B cell (primary cell): ENCODE data around the gene RRAGC. TPM values are rescaled to one million over a fixed set of nuclear protein-coding genes. Genes with fewer than 3 reads are reported as not detected.

ENCODE experiments used
- ATAC-seq: fragments of 200-7000 bp; cut with Tn5 transposase; one replicate; pipeline ENCODE4 v1.10.0; 2021; ENCODE audit warnings: low read depth, mild to moderate bottlenecking, moderate number of reproducible peaks, moderate library complexity
- CTCF ChIA-PET: fragments of 350-600 bp; sonication (Branson Sonifier 250); formaldehyde crosslinking; loops from one replicate; lab custom pipeline; 2021; ENCODE audit warnings: antibody characterized with exemption, inconsistent platforms; lab: Charles Lee
- POLR2A ChIA-PET: fragments of 350-600 bp; sonication (Branson Sonifier 250); formaldehyde crosslinking; loops from one replicate; lab custom pipeline; 2021; ENCODE audit warnings: antibody characterized with exemption; lab: Charles Lee
- DNase-seq: peaks from one replicate; pipeline ENCODE4 v3.0.0; 2013
- H2AFZ ChIP-seq: 2 replicates; pipeline ENCODE4 v1.6.1; 2012; ENCODE audit warnings: mild to moderate bottlenecking, low read depth, low read length; ENCODE audit not compliant: insufficient read depth, poor library complexity, severe bottlenecking
- H3K27ac ChIP-seq, 2 donors: 1 replicate in 1 of 2; 2 replicates in 1 of 2; pipeline ENCODE4 v1.5.1; 2012 to 2013; ENCODE audit warnings: low read length in 2 of 2, mild to moderate bottlenecking in 2 of 2, moderate library complexity in 1 of 2
- H3K27me3 ChIP-seq, 4 experiments: fragments of 200-600 bp in 1 of 4; sonication (generic) in 1 of 4; replicated peaks in 1 of 4; 1 replicate in 2 of 4; 2 replicates in 2 of 4; pipeline versions ENCODE4 v1.6.1 to v1.7.0; 2013 to 2016; ENCODE audit warnings: low read length in 3 of 4, mild to moderate bottlenecking in 2 of 4, mixed read lengths in 1 of 4, moderate library complexity in 1 of 4; ENCODE audit not compliant: insufficient read depth in 4 of 4, control insufficient read depth in 3 of 4; ENCODE audit errors: control extremely low read depth in 1 of 4
- H3K36me3 ChIP-seq, 2 experiments: replicated peaks in 1 of 2; 1 replicate in 1 of 2; 2 replicates in 1 of 2; pipeline versions ENCODE4 v1.6.1 to v1.7.1; 2013; ENCODE audit warnings: low read length in 1 of 2; ENCODE audit not compliant: insufficient read depth in 2 of 2, control insufficient read depth in 1 of 2; ENCODE audit errors: control extremely low read depth in 1 of 2, extremely low read depth in 1 of 2
- H3K4me1 ChIP-seq, 2 donors: fragments of 200-600 bp in 1 of 2; sonication (generic) in 1 of 2; 1 replicate in 1 of 2; 2 replicates in 1 of 2; pipeline versions ENCODE4 v1.5.1 to v1.6.1; 2013 to 2017; ENCODE audit warnings: low read length in 2 of 2; ENCODE audit not compliant: control insufficient read depth in 2 of 2, insufficient read depth in 2 of 2
- H3K4me2 ChIP-seq: replicated peaks from 2 replicates; pipeline ENCODE3; 2012; ENCODE audit warnings: mild to moderate bottlenecking, low read depth, low read length; ENCODE audit not compliant: poor library complexity, severe bottlenecking
- H3K4me3 ChIP-seq, 5 experiments: fragments of 200-600 bp in 1 of 5; sonication (generic) in 1 of 5; 1 replicate in 3 of 5; 2 replicates in 2 of 5; pipeline versions ENCODE4 v1.5.1 to v1.7.0; 2011 to 2016; ENCODE audit warnings: low read length in 4 of 5, mild to moderate bottlenecking in 4 of 5, low read depth in 2 of 5, control low read depth in 1 of 5, moderate library complexity in 1 of 5; ENCODE audit not compliant: insufficient read depth in 1 of 5; ENCODE audit errors: control extremely low read depth in 1 of 5, extremely low read depth in 1 of 5
- H3K79me2 ChIP-seq: fragments of 200-600 bp; sonication (generic); one replicate; pipeline ENCODE4 v1.6.0; 2016; ENCODE audit warnings: low read length; ENCODE audit not compliant: control insufficient read depth, insufficient read depth
- H3K9ac ChIP-seq: fragments of 200-600 bp; sonication (generic); 2 replicates; pipeline ENCODE4 v1.6.1; 2017; ENCODE audit warnings: mild to moderate bottlenecking, low read length, moderate library complexity
- H3K9me3 ChIP-seq, 3 donors: one replicate each; pipeline versions ENCODE4 v1.6.1 to v1.7.1; 2013; ENCODE audit warnings: low read length in 2 of 3; ENCODE audit not compliant: control insufficient read depth in 2 of 3, insufficient read depth in 1 of 3; ENCODE audit errors: control extremely low read depth in 1 of 3
- H4K20me1 ChIP-seq: 2 replicates; pipeline ENCODE4 v1.6.0; 2012; ENCODE audit warnings: mild to moderate bottlenecking, low read length; ENCODE audit not compliant: insufficient read depth, control insufficient read depth, poor library complexity, severe bottlenecking
- H3K27ac Mint-ChIP-seq: one replicate; pipeline ENCODE4 v1.8.0; 2021; ENCODE audit warnings: mixed read lengths
- H3K27me3 Mint-ChIP-seq: one replicate; pipeline ENCODE4 v1.8.0; 2021; ENCODE audit warnings: mixed read lengths
- H3K4me1 Mint-ChIP-seq: one replicate; pipeline ENCODE4 v1.8.0; 2021; ENCODE audit warnings: mixed read lengths
- H3K4me3 Mint-ChIP-seq: one replicate; pipeline ENCODE4 v1.8.0; 2021; ENCODE audit warnings: mixed read lengths
- H3K9me3 Mint-ChIP-seq: one replicate; pipeline ENCODE4 v1.8.0; 2022; ENCODE audit warnings: mixed read lengths; ENCODE audit not compliant: insufficient read depth
- CTCF ChIP-seq: fragments of 200-600 bp; IDR thresholded peaks from one replicate; pipeline ENCODE4 v1.8.0; 2022; ENCODE audit warnings: antibody characterized with exemption, mild to moderate bottlenecking
- EZH2 ChIP-seq: IDR thresholded peaks from 2 replicates; pipeline ENCODE4 v1.6.1; 2012; ENCODE audit warnings: borderline replicate concordance, low read depth, mild to moderate bottlenecking, moderate library complexity, low read length; ENCODE audit not compliant: insufficient read depth, poor library complexity, severe bottlenecking
- WGBS: methylation state at CpG from one replicate; pipeline ENCODE4 v1.1.5; 2013; ENCODE audit warnings: missing lambda C conversion rate; ENCODE audit not compliant: insufficient coverage; 5-methylcytosine and 5-hydroxymethylcytosine counted together
- intact Hi-C: fragments of 100-400 bp; cut with micrococcal nuclease; formaldehyde crosslinking; loops from one replicate; pipeline ENCODE4 v1.10.0; 2022
- polyA plus RNA-seq: library from polyadenylated mRNA; depleted of rRNA; stranded (reverse); fragments of >200 nt; gene quantifications from 2 replicates; pipeline ENCODE4 v1.2.3, GENCODE V29; 2012
- total RNA-seq, 2 donors: library from RNA; stranded (reverse); fragments of 120-200 nt in 1 of 2; gene quantifications; 1 replicate in 1 of 2; 2 replicates in 1 of 2; pipeline versions ENCODE4 v1.2.3 to v1.2.4, GENCODE V29; 2013 to 2022

The RRAGC gene
- total and polyA plus RNA-seq, 2 donors (not counting 1 experiment from before 2014, with no cell fraction given) = 11.4 to 37.6 TPM

DNA sequence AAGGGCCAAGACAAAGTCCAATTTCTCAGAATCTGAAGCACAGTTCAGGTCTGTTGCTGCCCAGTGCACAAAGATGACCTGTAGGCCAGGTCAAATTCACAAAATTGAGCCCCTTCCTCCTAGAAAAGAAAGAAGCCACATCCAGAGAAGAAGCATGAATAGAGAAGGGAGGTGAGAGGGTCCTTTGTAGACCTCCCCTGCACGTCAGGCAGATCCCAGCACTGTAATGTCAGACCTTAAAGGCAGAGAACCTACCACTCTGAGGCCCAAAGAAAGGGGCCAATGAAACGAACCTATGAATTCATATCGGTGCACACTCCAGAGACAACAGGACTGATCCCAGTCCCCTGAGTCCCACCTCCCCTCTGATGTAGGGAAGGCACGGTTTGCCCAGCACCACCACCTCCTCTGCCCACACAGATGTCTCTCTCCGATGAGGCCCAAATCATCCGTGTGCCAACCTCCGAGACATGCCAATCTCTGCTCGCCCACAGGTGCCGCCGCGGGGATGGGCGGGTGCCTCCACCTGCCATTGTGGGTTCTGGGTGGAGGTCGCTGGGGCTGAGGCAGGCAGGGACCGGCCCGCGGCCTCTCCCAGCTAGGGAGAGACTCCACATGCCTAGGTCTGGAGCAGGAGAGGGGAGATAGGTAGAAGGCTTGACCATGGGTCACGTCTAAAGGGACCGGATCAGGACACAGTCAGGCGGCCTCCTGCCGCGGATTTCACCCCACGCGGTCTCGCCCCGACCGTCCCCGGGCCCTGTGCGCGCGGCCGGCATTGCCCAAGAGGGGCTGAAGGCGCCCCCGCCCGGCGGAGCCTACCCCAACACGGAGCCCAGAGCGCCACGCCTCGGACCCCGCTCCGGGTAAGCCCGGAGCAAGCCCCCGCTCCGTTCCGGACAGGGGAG, 42.1 kb downstream of the RRAGC start:
- TF ChIP-seq CTCF = no peak
- TF ChIP-seq EZH2 = no peak
- Mint-ChIP-seq H3K4me1 (peaks cover 17% of the 10 kb centered on the region), H3K27me3 (peaks cover 82% of the 10 kb centered on the region), H3K4me3 (peak overlapping the region; percentile 62), H3K27ac (no peak overlapping the region), H3K9me3 (no peaks in the 10 kb centered on the region)
- Histone ChIP-seq H3K27me3 (peaks cover 0 to 56% (median 43%) of the 10 kb centered on the region in 4 experiments), H3K4me2 (peak overlapping the region; percentile 74), H3K79me2 (no peaks in the 10 kb centered on the region), H3K36me3 (no peaks in the 10 kb centered on the region), H4K20me1 (no peaks in the 10 kb centered on the region), H3K4me1 (peaks cover 17 to 19% of the 10 kb centered on the region in 2 donors), H3K9me3 (peaks cover 0 to 21% (median 5%) of the 10 kb centered on the region in 3 donors), H3K9ac (peak overlapping the region; percentile 37), H3K4me3 (peak overlapping the region in 3 of 5 experiments; percentile 10 to 20 (median 12)), H3K27ac (no peak overlapping the region), H2AFZ (peak overlapping the region; percentile 64)
- intact Hi-C loops = no loop called here
- 42% methylated on average over 41 of the region's 45 CpGs for WGBS
- no peak for DNase-seq
- ChIA-PET POLR2A (no interaction called here), CTCF (no interaction called here)
- no peak for ATAC-seq
